D341Med (cell line): ENCODE data around the gene CFL1.
"Not testable (repeated sequence)": the region's sequence is repeated elsewhere in the genome, so short reads cannot be mapped to it uniquely, and the experiment has no call there.

Experiments
- DNase-seq: peaks from one replicate; pipeline ENCODE4 v3.0.0; 2012; ENCODE audit warnings: low spot score

The CFL1 gene

DNA sequence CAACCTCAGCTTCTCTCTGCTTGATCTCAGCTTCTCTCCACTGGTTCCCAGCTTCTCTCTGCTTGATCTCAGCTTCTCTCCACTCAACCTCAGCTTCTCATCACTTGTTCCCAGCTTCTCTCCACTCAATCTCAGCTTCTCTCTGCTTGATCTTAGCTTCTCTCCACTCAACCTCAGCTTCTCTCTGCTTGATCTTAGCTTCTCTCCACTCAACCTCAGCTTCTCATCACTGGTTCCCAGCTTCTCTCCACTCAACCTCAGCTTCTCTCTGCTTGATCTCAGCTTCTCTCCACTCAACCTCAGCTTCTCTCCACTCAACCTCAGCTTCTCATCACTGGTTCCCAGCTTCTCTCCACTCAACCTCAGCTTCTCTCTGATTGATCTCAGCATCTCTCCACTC is 25.7 kb downstream of the CFL1 start:
- DNase-seq: not testable (repeated sequence)

DNA sequence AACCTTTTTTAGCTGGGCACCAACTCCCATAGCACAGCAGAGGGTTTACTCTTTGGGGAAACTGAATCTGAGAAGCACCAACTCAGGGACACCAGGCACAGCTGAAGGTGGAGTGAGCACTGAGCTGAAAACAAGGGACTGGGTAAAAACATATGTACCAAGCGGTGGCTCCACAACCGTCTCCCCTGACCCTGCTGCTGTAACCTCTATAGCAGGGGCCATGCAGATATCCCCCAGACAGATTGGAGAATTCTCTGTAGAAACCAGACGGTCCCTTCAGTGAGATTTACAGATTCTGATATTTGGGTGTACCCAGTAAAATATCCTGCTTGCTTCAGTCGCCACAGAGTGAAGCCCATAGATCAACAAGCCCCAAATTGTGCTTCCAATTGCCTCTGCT is 28.5 kb downstream of the CFL1 start:
- no peak for DNase-seq

DNA sequence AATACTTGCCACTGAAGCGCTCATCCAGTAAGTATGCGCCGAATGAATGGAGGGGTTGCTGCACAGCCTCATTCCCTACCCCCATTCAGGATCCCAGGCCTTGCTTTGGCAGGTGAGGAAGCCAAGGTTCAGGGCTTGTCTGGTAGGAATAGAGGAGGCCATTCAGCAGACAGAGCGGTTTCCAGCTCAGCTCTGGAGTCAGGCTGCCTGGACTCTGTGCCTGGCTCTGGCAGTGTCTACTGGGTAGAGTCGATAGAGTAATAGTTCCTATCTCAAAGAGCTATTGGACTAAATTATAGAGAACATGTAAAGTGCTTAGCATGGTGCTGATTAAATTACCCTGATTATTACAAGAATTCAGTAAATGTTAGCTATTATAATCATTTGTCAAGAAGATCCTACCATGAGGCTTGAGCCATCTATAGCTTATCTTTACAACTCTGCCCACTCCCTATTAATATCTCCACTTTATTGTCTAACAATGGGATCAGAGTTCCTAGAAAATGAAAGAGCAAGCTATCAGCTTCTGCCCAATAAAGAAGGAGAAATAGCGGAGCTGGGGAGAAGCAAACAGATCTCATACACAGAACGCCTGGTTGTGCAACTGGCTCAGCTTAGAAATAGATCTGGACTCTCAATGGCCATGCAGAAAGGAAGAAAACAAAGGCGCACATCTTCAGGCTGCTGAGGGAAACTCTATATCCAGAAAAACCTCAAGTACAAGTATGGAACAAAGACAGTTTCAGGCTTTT is 30.8 kb downstream of the CFL1 start:
- DNase-seq: no peak

DNA sequence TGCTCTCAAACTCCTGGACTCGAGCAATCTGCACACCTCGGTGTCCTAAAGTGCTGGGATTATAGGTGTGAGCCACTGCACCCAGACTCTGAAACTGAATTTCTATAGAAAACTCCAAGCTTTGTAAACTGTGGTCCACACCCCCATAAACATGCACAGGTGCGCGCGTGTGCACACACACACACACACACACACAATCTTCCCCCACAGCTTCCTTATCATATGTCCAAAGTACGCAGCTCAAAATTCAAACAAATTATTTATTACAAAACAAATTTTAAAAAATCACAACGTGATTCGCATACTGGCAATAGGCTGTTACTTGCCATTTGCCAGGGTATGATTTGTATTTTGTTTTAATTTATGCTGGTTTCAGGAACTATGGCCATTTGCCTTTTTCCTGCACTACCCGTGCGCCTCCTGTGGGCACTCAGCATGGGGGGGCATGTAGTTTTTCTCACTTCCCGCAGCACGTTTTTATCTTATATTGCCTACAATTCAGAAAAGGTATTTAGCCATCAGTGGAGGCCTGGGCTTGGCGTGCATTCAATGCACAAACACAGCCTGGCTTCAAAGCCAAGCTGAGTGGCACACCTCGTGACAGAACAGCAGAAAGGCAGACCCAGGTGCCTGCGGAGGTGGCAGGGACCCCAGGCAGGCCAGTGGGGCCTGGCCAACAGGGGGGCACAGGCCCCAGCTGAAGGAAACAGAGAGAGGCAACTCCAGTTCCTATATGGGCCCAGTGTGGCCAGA is 35.0 kb downstream of the CFL1 start:
- no peak for DNase-seq

DNA sequence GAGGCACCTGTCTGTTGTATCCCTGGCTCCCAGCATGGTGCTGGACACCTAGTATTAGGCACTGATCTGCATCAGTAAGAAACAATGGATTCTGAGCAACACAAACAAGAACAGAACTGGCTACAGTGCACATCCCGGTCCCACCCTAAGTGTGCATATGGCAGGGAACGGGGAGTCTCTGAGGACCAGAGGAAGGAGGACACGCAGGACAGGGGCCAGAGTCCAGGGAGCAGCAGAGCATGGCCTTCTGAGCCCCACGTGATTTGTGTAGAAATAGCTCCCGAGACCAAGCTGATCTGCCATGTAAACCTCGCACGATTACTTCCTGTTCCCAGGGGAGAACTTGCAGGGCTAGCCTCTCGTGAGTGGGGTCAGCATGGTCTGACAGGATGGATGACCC is 36.9 kb downstream of the CFL1 start:
- no peak for DNase-seq

DNA sequence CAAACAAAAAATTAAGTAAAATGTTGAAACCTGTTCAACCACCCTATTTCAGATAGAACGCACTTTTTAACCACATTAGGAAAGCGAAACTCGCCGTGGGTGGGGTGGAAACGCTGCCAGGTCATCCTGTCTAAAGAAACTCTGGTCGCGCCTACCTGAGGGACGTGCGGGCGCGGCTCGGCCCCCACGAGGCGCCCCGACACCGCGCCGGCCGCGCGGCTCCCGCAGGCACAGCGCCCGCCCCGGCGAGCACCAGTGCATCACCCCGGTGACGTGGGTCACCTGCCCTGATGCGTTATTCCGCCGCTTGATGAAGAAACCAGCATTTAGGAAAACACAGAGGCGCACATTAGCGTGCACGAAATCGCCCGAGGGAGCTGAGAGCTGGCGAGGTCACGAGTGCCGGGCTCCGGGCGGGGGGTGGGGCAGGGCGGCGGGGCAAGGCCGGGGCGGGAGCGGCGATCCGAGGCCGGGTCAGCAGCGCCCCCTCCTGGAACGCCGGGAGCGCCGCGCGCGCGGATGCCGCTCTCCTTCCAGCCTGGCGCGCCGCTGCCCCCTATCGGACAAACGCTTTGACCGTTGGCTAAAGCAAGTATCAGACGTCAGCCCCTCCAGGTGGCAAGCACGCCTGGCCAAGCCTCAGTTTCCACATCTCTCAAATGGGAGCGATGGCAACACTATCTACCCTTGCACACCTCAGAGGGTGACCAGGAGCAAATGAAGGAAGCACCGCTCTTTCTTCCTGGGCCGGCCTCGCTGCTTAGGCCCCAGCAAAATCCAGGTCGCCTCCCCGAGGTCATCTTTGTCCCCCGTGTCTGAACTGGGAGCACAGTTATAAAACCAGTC is 39.9 kb downstream of the CFL1 start:
- DNase-seq: peak; percentile 98

DNA sequence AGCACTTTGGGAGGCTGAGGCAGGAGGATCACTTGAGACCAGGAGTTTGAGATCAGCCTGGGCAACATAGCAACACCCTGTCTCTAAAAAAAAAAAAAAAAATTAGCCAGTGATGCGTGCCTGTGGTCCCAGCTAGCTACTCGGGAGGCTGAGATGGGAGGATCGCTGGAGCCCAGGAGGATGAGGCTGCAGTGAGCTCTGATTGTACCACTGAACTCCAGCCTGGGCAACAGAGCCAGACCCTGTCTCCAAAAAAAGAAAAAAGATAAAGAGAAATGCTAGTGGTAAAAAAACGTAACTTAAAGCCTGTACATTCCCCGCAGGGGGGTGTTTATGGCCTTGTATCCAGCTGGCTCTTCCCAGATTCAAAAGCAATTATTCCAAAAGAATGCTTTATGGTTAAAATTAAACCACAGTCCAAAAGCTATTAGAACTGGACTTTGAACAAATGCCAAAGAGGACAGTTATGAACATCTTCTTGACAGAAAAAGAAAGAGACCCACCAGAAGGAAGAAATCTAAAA is 40.6 kb downstream of the CFL1 start:
- no peak for DNase-seq

DNA sequence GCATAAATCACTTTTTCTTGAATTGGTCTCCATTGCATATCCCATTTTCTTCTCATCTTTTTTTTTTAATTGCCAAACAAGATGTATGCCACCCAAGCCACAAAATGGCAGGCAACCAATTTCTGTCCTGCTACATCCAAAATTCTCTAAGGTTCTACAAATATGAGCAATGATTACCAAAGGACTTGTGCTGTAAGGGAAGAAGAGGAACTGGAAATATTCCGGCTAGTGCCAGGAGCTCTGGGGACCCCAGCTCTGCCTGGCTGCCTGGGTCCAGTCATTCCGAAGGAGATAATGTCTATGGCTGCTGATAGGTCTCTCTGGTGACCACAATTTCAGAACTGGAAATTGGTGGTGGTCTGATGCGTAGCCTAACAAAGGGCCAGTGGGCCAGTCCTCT is 41.3 kb downstream of the CFL1 start:
- no peak for DNase-seq

DNA sequence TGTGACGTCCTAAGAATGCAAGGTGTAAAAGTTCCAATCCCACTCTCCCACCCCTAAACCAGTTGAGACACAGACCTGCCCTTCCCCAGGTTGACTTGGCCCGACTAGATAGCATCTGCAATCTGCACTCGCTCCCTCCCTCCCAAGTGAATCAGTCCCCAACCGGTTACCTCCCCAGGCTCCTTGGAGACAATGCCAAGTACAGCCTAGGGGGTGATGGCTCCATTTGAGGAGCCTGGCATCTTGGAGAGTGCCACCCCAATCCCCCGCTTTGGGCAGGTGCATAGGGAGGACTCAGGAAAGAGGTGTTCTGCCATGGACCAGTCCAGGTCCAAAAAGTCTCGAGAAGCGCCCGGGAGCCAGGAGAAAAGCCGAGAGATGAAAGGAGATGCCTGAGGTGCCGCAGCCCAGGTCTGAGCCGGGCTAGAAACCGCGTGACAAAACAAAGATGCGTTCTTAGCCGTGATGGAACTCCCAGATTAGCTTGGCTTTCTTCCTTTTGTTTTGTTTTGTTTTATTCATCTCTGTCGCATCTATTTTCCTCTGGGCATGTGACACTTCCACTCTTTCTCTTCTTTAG is 42.9 kb downstream of the CFL1 start:
- DNase-seq: no peak

DNA sequence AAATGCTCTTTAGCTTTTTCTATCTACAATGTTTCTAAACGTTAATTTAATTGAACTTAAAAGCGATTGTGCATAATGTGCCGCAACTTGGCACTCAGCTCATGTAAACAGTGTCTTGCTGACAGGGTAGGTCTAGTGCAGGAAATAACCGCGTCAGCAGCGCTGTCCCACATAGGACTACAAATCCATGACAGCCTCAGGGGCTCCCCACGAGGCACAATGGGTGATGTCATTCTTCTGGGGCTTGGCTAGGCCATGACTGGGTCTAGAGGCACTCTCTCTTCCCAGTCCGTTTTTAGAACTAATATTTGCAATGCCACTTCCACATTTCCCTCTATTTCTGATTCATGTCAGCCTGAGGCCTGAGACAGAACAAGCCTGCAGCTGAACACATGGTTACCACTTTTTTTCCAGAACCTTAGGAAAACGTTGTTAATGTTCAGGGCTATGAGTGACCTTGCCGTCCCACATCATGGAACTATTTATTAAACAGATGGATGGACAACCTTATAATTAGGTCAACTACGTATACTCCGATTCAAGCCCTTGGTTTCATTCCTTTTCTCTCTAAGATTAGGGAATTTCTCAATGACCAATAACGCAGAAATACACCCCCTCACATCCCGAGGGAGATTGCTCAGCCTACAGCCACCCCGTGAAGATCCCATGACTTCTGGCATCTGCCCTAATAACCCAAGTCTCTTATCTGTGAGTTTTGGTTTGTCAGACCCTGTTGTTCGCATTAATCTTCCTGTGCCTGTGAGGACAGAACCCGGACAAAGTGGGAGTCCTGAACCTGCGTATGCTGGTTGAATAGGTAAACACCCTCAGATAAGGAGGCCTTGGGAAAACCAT is 43.6 kb downstream of the CFL1 start:
- DNase-seq: no peak

DNA sequence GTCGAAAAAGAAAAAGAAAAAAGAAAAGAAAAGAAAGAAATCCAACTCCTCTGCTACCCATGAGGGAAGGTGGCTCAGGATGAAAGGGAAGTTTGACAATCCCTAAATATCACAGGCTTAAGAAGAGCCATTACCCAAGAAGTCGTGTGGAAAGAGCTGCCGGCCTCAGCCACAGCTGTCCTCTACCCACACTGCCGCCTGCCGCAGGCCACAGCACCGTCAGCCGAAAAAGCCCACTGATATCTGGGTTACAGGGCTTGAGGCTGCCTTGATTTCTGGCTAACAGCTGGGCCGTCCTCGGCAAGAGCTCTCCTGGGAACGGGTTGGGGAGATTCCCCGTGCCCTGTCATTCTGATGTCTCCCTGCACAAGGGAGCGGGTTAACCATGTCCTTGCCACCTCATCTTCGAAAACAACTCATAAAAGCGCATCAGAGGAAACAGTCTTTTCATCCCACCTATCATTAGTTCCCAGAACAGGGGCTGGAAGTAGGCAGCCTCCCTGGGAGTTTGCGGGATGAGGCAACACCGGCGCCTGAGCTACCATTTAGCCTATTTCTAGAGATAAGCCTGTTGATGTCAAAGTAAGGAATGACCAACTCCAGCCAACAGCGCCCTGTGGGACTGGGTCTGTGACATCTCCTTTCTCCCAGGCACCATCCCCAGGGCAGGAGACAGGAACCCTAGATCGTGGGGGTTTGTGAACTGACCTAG is 46.1 kb downstream of the CFL1 start:
- DNase-seq: peak; percentile 62

DNA sequence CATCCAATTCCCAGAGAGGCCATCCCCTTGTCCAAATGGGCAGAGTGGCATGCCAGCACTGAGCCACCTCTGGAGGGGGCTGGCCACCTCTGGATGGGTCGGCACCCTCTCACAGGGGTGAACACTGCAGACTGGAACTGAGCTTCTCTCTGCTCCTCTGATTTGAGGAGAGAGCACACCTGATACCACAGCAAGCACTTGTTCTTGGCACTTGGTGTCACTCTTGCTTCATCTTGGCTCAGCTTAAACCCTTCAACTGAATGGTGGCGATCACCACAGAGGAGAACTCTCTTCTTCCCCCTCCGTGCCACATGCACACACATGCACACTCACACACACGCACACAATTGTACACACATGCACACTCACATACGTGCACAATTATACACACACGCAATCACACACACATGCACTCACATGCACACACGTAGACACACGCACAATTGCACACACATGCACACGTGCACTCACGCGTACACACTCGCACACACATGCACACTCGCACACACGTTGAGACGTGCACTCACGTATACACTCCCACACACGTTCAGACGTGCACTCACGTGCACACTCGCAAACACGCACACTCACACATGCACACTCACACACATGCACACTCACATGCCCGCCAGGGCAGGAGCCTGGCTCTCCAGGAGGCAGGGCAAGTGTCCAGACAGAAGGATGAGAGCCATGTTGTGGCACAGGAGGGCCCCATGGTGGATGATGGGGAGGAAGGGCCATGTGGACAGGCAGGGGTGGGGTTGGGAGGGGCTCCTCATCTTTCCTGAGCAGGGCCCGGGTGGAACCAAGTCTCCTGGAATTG is 47.7 kb downstream of the CFL1 start:
- DNase-seq: no peak

DNA sequence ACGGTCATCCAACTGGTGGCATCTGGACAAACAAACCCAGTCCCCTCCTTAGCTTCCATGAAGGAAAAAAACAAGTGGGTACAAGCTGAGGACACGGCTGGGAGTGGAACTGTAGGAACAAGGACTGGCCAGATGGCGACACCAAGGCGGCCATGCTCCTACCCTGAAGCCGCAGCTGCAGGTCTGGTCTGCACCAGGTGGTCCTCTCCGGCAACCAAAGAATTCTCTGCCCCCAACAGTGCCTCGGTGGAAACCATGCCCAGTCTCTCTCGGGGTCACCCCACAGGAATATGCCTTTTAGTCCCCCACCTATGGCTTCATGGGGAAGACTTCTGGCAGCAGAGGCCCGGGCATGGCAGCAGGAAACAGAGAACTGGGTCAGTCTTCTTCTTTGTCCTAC is 48.5 kb downstream of the CFL1 start:
- DNase-seq: no peak

DNA sequence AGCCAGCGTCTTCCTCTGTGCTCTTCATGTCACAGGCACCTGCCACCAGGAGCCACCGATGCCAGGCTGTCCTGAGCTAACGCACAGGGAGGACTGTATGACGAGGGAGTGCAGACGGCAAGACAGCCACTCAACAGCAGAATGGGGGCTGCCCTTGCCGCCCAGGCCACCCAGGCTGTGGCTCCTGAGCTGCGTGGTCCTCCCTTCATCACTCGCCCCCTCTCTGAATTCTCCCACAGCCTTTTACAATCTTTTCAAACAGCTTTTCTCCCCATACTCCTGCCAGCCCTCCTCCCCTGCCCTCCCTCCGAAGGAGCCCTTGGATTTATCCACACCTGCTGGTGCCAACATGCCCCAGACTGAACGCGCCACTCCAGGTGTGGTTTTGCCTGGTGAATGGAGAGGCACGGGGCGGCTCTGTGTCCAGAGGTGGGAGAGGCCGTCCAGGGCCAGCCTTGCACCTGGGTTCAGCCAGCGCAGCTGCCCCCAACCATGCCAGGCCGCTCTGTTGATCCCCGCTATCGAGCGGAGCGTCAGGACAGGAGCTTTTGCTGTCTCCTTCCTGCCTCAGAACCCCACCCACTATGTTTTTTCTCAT is 49.1 kb downstream of the CFL1 start:
- no peak for DNase-seq

DNA sequence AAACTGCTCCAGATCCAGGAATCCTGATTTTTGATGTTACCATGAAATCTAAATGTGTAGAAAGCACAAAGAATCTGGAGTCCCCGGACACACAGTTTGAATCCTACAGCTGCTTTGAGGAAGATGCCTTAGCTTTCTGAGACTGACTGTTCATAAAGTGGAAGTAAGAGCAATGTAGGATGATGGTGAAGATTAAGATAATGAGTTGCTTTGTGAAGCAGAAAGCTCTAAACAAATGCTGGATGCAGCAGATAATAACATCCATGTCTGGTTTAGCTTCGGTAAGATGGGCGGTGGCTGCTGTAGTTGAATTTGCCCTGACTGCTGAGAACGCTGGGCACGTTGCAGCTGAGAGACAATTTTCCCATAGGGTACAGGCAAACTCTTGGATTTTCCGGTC is 51.0 kb downstream of the CFL1 start:
- DNase-seq: no peak
